Measurements from ENCODE around the gene ATP5ME.

- TF ChIP-seq CTCF (IDR thresholded peaks at IDR 0.05; ENCODE audit: insufficient read depth, low read length) (no peak), REST (IDR thresholded peaks at IDR 0.05; ENCODE audit: insufficient replicate concordance, low read depth) (no peak), POLR2AphosphoS5 (IDR thresholded peaks at IDR 0.05; ENCODE audit: low read depth) (no peak), GABPA (IDR thresholded peaks at IDR 0.05; ENCODE audit: low read depth) (no peak), SPI1 (IDR thresholded peaks at IDR 0.05; ENCODE audit: borderline replicate concordance, low read depth) (no peak)
Observed at GRCh38 chr4:682490-683172, 8.6 kb upstream of the ATP5ME start.
